AML-193 (cell line): ENCODE results near the gene REPS1.

Source experiments
- DNase-seq, 2 experiments: peaks; one replicate each; lab custom pipeline; 2025; lab: John Stamatoyannopoulos, UW

The REPS1 gene

GRCh38 chr6:138926579-138926978 lies 61.5 kb downstream of the REPS1 start:
- DNase-seq: no peak

- no peak for DNase-seq
These were observed 62.2 kb downstream of the REPS1 start for GRCh38 chr6:138925806-138926205.

GRCh38 chr6:138923561-138923960 lies 64.5 kb downstream of the REPS1 start:
- DNase-seq: no peak

GRCh38 chr6:138920906-138921305 lies 67.1 kb downstream of the REPS1 start:
- no peak for DNase-seq

- no peak for DNase-seq
These were observed 73.4 kb downstream of the REPS1 start for GRCh38 chr6:138914701-138915100.

GRCh38 chr6:138912308-138912707 lies 75.7 kb downstream of the REPS1 start:
- DNase-seq: no peak

GRCh38 chr6:138909975-138910374 lies 78.1 kb downstream of the REPS1 start:
- no peak for DNase-seq

- DNase-seq: no peak
These were observed 78.5 kb downstream of the REPS1 start for GRCh38 chr6:138909511-138909910.

GRCh38 chr6:138907167-138907566 lies 80.9 kb downstream of the REPS1 start:
- DNase-seq: no peak

GRCh38 chr6:138897031-138897430 lies 91.0 kb downstream of the REPS1 start:
- no peak for DNase-seq

- DNase-seq: no peak
These were observed 91.8 kb downstream of the REPS1 start for GRCh38 chr6:138896104-138896756.

GRCh38 chr6:138891255-138891986 lies 96.6 kb downstream of the REPS1 start:
- DNase-seq: no peak

GRCh38 chr6:138885156-138885819 lies 102.8 kb downstream of the REPS1 start:
- DNase-seq: no peak

GRCh38 chr6:138882369-138883017 lies 105.6 kb downstream of the REPS1 start:
- no peak for DNase-seq

- no peak for DNase-seq
These were observed 114.9 kb downstream of the REPS1 start for GRCh38 chr6:138873191-138873590.

- no peak for DNase-seq
These were observed 118.7 kb downstream of the REPS1 start for GRCh38 chr6:138869398-138869797.

- no peak for DNase-seq
These were observed 119.9 kb downstream of the REPS1 start for GRCh38 chr6:138868181-138868580.

GRCh38 chr6:138865480-138866109 lies 122.5 kb downstream of the REPS1 start:
- no peak for DNase-seq

GRCh38 chr6:138864343-138864890 lies 123.6 kb downstream of the REPS1 start:
- no peak for DNase-seq

GRCh38 chr6:138863321-138863720 lies 124.7 kb downstream of the REPS1 start:
- DNase-seq: no peak

GRCh38 chr6:138862456-138862855 lies 125.6 kb downstream of the REPS1 start:
- no peak for DNase-seq

GRCh38 chr6:138857775-138858174 lies 130.3 kb downstream of the REPS1 start:
- no peak for DNase-seq
